A673 (cell line): ENCODE results near the gene PRPSAP2. TPM values are rescaled to one million over a fixed set of nuclear protein-coding genes. Genes with fewer than 3 reads are reported as not detected.

Source experiments
- BruUV-seq: library from RNA; stranded (reverse); fragments of 400-500 nt; replicated peaks from 2 replicates; lab custom pipeline; 2021; lab: Mats Ljungman, UMichigan
- CTCF ChIA-PET: fragments of 300-600 bp; sonication (Branson Sonifier 250); formaldehyde crosslinking; loops from one replicate; lab custom pipeline; 2022; ENCODE audit warnings: antibody characterized with exemption; lab: Charles Lee
- POLR2A ChIA-PET: fragments of 300-600 bp; sonication (Branson Sonifier 250); formaldehyde crosslinking; loops from one replicate; lab custom pipeline; 2022; ENCODE audit warnings: antibody characterized with exemption; ENCODE audit not compliant: low non-redundant PET; lab: Charles Lee
- DNase-seq: peaks from one replicate; pipeline ENCODE4 v3.0.0-alpha.2; 2015; ENCODE audit warnings: low spot score
- H3K27ac ChIP-seq: fragments of 200-600 bp; sonication (generic); 2 replicates; pipeline ENCODE4 v1.5.1; 2016; ENCODE audit warnings: mixed run types, low read depth, mild to moderate bottlenecking, mixed read lengths, antibody characterized with exemption, low read length; ENCODE audit not compliant: poor library complexity, severe bottlenecking
- H3K27me3 ChIP-seq: fragments of 200-600 bp; sonication (generic); replicated peaks from 2 replicates; pipeline ENCODE4 v1.6.1; 2017; ENCODE audit warnings: mixed run types, low read depth, mild to moderate bottlenecking, mixed read lengths, antibody characterized with exemption, low read length; ENCODE audit not compliant: insufficient read depth, poor library complexity
- H3K36me3 ChIP-seq: fragments of 200-600 bp; sonication (generic); 2 replicates; pipeline ENCODE4 v1.6.1; 2016; ENCODE audit warnings: mixed run types, mild to moderate bottlenecking, mixed read lengths, antibody characterized with exemption, low read length; ENCODE audit not compliant: insufficient read depth, poor library complexity, severe bottlenecking
- H3K4me1 ChIP-seq: fragments of 200-600 bp; sonication (generic); 2 replicates; pipeline ENCODE4 v1.6.1; 2017; ENCODE audit warnings: mixed run types, mild to moderate bottlenecking, mixed read lengths, antibody characterized with exemption, low read length; ENCODE audit not compliant: insufficient read depth, poor library complexity, severe bottlenecking
- H3K4me3 ChIP-seq: fragments of 200-600 bp; sonication (generic); 2 replicates; pipeline ENCODE4 v1.5.1; 2016; ENCODE audit warnings: low read depth, mixed run types, mild to moderate bottlenecking, mixed read lengths, low read length; ENCODE audit not compliant: poor library complexity, severe bottlenecking
- H3K9me3 ChIP-seq: fragments of 200-600 bp; sonication (generic); 2 replicates; pipeline ENCODE4 v1.6.1; 2016; ENCODE audit warnings: mixed run types, low read depth, mild to moderate bottlenecking, mixed read lengths, antibody characterized with exemption, low read length; ENCODE audit not compliant: poor library complexity, severe bottlenecking
- EZH2 ChIP-seq: fragments of 200-600 bp; sonication (generic); IDR thresholded peaks from 2 replicates; pipeline ENCODE4 v1.6.1; 2017; ENCODE audit warnings: borderline replicate concordance, low read depth, mild to moderate bottlenecking, mixed read lengths, antibody characterized with exemption, low read length; ENCODE audit not compliant: poor library complexity, severe bottlenecking
- intact Hi-C: fragments of 100-400 bp; cut with micrococcal nuclease; formaldehyde crosslinking; loops from one replicate; pipeline ENCODE4 v1.10.0; 2022; ENCODE audit not compliant: unreplicated experiment
- total RNA-seq: library from RNA; stranded (reverse); gene quantifications from 2 replicates; pipeline ENCODE4 v1.2.3, GENCODE V29; 2021
- TF ChIP-seq, protein P1 (sequence below): fragments of 300-800, 200-600 bp; sonication (generic); conservative IDR thresholded peaks from 2 replicates; pipeline ENCODE4 v1.5.1; 2017; ENCODE audit warnings: low read depth, mild to moderate bottlenecking, antibody characterized with exemption, low read length, moderate library complexity, mixed read lengths

Gene PRPSAP2
- total RNA-seq, 1 experiment from 2014 or later, result 72.1 TPM

- no peaks in the 10 kb centered on the region for H3K9me3 ChIP-seq
- intact Hi-C loops, result no loop called here
- no peaks in the 10 kb centered on the region for H3K27me3 ChIP-seq
- no peaks in the 10 kb centered on the region for H3K36me3 ChIP-seq
- no peak for DNase-seq
- TF ChIP-seq, protein P1, sequence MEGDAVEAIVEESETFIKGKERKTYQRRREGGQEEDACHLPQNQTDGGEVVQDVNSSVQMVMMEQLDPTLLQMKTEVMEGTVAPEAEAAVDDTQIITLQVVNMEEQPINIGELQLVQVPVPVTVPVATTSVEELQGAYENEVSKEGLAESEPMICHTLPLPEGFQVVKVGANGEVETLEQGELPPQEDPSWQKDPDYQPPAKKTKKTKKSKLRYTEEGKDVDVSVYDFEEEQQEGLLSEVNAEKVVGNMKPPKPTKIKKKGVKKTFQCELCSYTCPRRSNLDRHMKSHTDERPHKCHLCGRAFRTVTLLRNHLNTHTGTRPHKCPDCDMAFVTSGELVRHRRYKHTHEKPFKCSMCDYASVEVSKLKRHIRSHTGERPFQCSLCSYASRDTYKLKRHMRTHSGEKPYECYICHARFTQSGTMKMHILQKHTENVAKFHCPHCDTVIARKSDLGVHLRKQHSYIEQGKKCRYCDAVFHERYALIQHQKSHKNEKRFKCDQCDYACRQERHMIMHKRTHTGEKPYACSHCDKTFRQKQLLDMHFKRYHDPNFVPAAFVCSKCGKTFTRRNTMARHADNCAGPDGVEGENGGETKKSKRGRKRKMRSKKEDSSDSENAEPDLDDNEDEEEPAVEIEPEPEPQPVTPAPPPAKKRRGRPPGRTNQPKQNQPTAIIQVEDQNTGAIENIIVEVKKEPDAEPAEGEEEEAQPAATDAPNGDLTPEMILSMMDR, result no peak
- TF ChIP-seq EZH2, result no peak
- H3K27ac ChIP-seq, result no peak overlapping the region
- H3K4me1 ChIP-seq, result no peaks in the 10 kb centered on the region
- H3K4me3 ChIP-seq, result no peak overlapping the region
- CTCF ChIA-PET, result interaction anchor here (0.7 kb wide), 1 partner anchor 22 kb away, joined by 3 read pairs; no protein-coding TSS in a partner anchor
- POLR2A ChIA-PET, result no interaction called here
- BruUV-seq, result no TSS peak
Measured at GRCh38 chr17:18938692-18939023, 80.7 kb downstream of the PRPSAP2 start.

GRCh38 chr17:18944646-18945045 lies 86.7 kb downstream of the PRPSAP2 start:
- intact Hi-C loops, result no loop called here
- no peak for DNase-seq
- H3K9me3 ChIP-seq, result no peaks in the 10 kb centered on the region
- H3K4me3 ChIP-seq, result no peak overlapping the region
- no peaks in the 10 kb centered on the region for H3K27me3 ChIP-seq
- no peak overlapping the region for H3K27ac ChIP-seq
- ChIA-PET CTCF (no interaction called here), POLR2A (no interaction called here)
- H3K36me3 ChIP-seq, result no peaks in the 10 kb centered on the region
- no peaks in the 10 kb centered on the region for H3K4me1 ChIP-seq
- no TSS peak for BruUV-seq
- TF ChIP-seq, protein P1, result no peak
- TF ChIP-seq EZH2, result no peak

- Histone ChIP-seq H3K4me3 (no peak overlapping the region), H3K4me1 (no peaks in the 10 kb centered on the region), H3K27me3 (no peaks in the 10 kb centered on the region), H3K36me3 (no peaks in the 10 kb centered on the region), H3K9me3 (no peaks in the 10 kb centered on the region), H3K27ac (no peak overlapping the region)
- ChIA-PET CTCF (no interaction called here), POLR2A (no interaction called here)
- no peak for TF ChIP-seq EZH2
- TF ChIP-seq, protein P1, result no peak
- intact Hi-C loops, result no loop called here
- no TSS peak for BruUV-seq
- no peak for DNase-seq
Measured at GRCh38 chr17:18946536-18946935, 88.6 kb downstream of the PRPSAP2 start.
